GM12878 (cell line): ENCODE data around the gene SCG3. TPM values are rescaled to one million over a fixed set of nuclear protein-coding genes. Genes with fewer than 3 reads are reported as not detected.

Experiments used
- BHLHE40 ChIP-seq, 2 experiments: fragments of 450-650 bp in 1 of 2; IDR thresholded peaks; 2 replicates each; pipeline ENCODE4 v1.6.1; 2011 to 2017; ENCODE audit warnings: low read depth in 2 of 2, borderline replicate concordance in 1 of 2, improper control_type of control experiment in 1 of 2, low read length in 1 of 2, mild to moderate bottlenecking in 1 of 2
- BMI1 ChIP-seq: fragments of 450-650 bp; IDR thresholded peaks from 2 replicates; pipeline ENCODE4 v1.6.1; 2016; ENCODE audit warnings: mild to moderate bottlenecking, moderate library complexity, borderline replicate concordance
- BRCA1 ChIP-seq: IDR thresholded peaks from 2 replicates; pipeline ENCODE4 v1.6.1; 2011; ENCODE audit warnings: low read depth, low read length, improper control_type of control experiment
- CHD2 ChIP-seq: IDR thresholded peaks from 2 replicates; pipeline ENCODE4 v1.6.1; 2011; ENCODE audit warnings: low read depth, low read length, improper control_type of control experiment, borderline replicate concordance
- CHD4 ChIP-seq: fragments of 200-600 bp; sonication (generic); IDR thresholded peaks from 2 replicates; pipeline ENCODE4 v1.6.1; 2016; ENCODE audit warnings: mild to moderate bottlenecking
- CUX1 ChIP-seq: IDR thresholded peaks from 2 replicates; pipeline ENCODE4 v1.6.1; 2012; ENCODE audit warnings: improper control_type of control experiment, low read depth, low read length; ENCODE audit not compliant: insufficient replicate concordance
- ESRRA ChIP-seq: IDR thresholded peaks from 2 replicates; pipeline ENCODE4 v1.6.1; 2012; ENCODE audit warnings: mild to moderate bottlenecking, low read length, improper control_type of control experiment
- FOS ChIP-seq: IDR thresholded peaks from 3 replicates; pipeline ENCODE4 v1.6.1; 2011; ENCODE audit warnings: borderline replicate concordance; ENCODE audit not compliant: insufficient read length; ENCODE audit errors: extremely low read depth
- IRF5 ChIP-seq: fragments of 450-650 bp; IDR thresholded peaks from 2 replicates; pipeline ENCODE4 v1.6.1; 2017; ENCODE audit warnings: borderline replicate concordance
- KLF5 ChIP-seq: fragments of 450-650 bp; IDR thresholded peaks from 2 replicates; pipeline ENCODE4 v1.6.1; 2014; ENCODE audit warnings: mild to moderate bottlenecking; ENCODE audit not compliant: partially characterized antibody
- MAX ChIP-seq: IDR thresholded peaks from 2 replicates; pipeline ENCODE4 v1.6.1; 2012; ENCODE audit warnings: low read depth, low read length, improper control_type of control experiment
- NR2F1 ChIP-seq: fragments of 450-650 bp; conservative IDR thresholded peaks from 2 replicates; pipeline ENCODE4 v1.6.1; 2017; ENCODE audit warnings: mild to moderate bottlenecking
- NRF1 ChIP-seq: conservative IDR thresholded peaks from 2 replicates; pipeline ENCODE4 v1.6.1; 2011; ENCODE audit warnings: mild to moderate bottlenecking, low read depth, low read length, improper control_type of control experiment
- PKNOX1 ChIP-seq: fragments of 450-650 bp; IDR thresholded peaks from 2 replicates; pipeline ENCODE4 v1.6.1; 2016; ENCODE audit warnings: mild to moderate bottlenecking
- RAD51 ChIP-seq: fragments of 450-650 bp; IDR thresholded peaks from 2 replicates; pipeline ENCODE4 v1.6.1; 2016; ENCODE audit warnings: moderate library complexity, mild to moderate bottlenecking, inconsistent platforms
- RFX5 ChIP-seq: IDR thresholded peaks from 2 replicates; pipeline ENCODE4 v1.6.1; 2011; ENCODE audit warnings: low read depth, low read length, improper control_type of control experiment
- RUNX3 ChIP-seq: IDR thresholded peaks from 2 replicates; pipeline ENCODE4 v1.6.1; 2012; ENCODE audit warnings: low read length, inconsistent platforms
- SREBF1 ChIP-seq: IDR thresholded peaks from 2 replicates; pipeline ENCODE4 v1.6.1; 2012; ENCODE audit warnings: mild to moderate bottlenecking, low read length
- TCF7 ChIP-seq: IDR thresholded peaks from 2 replicates; pipeline ENCODE4 v1.6.1; 2014; ENCODE audit warnings: antibody characterized with exemption, borderline replicate concordance
- ZNF207 ChIP-seq: fragments of 450-650 bp; IDR thresholded peaks from 2 replicates; pipeline ENCODE4 v1.6.1; 2014; ENCODE audit warnings: antibody characterized with exemption, mild to moderate bottlenecking, borderline replicate concordance
- polyA plus RNA-seq, 11 experiments: library from polyadenylated mRNA; depleted of rRNA in 4 of 11; unstranded in 6 of 11; stranded (reverse) in 5 of 11; fragments of >200 nt; fragmentation: Nextera tagmentation in 4 of 11; fragmentation: Illumina TruSeq in 1 of 11; extraction: Ambion mirVana in 4 of 11; extraction: Trizol in 1 of 11; gene quantifications; 1 replicate in 1 of 11; 2 replicates in 10 of 11; pipeline versions ENCODE4 v1.2.1 to v1.2.3, GENCODE V29; 2011 to 2016; ENCODE audit warnings: inconsistent platforms in 2 of 11, missing spikeins in 2 of 11, low read depth in 1 of 11
- total RNA-seq, 4 experiments: library from RNA; depleted of rRNA in 3 of 4; stranded (reverse); fragments of >200 nt in 3 of 4; fragmentation: Illumina TruSeq in 1 of 4; extraction: Trizol in 1 of 4; gene quantifications; 2 replicates each; pipeline versions ENCODE4 v1.2.1 to v1.2.3, GENCODE V29; 2013 to 2021

SCG3 gene
- total and polyA plus RNA-seq, 10 of the 15 experiments (the other 5 are each of a cell fraction or from before 2014, with no cell fraction given) = 0.03 to 0.15 (median 0.04) TPM; not detected in 7

GRCh38 chr15:51751697-51752683, 70.7 kb downstream of the SCG3 start (continued):
- TF ChIP-seq CUX1 (no peak), BMI1 (no peak), ESRRA (no peak), IRF5 (no peak), BHLHE40 (IDR thresholded peaks at IDR 0.05; ENCODE audit: borderline replicate concordance in 1 of 2, low read depth in 2 of 2, low read length in 1 of 2) (no peak), SREBF1 (no peak), CHD2 (no peak), MAX (no peak), RFX5 (no peak), KLF5 (no peak), NRF1 (no peak), RUNX3 (0 out of 2 replicates have a peak, but pooled peaks have one; percentile 9), ZNF207 (no peak), PKNOX1 (0 out of 2 replicates have a peak, but pooled peaks have one; percentile 40), NR2F1 (0 out of 2 replicates have a peak, but pooled peaks have one; percentile 15), FOS (no peak), BRCA1 (no peak), TCF7 (no peak), RAD51 (no peak), CHD4 (no peak)
